GM12891 (cell line): Measurements from ENCODE around the gene RRAGD.

ENCODE experiments used
- POLR2A ChIP-seq: IDR thresholded peaks from 2 replicates; pipeline ENCODE4 v1.6.1; 2011; ENCODE audit warnings: low read depth, low read length, control low read depth
- TAF1 ChIP-seq: IDR thresholded peaks from 2 replicates; pipeline ENCODE4 v1.6.1; 2011; ENCODE audit warnings: low read depth, low read length, control low read depth

GRCh38 chr6:89378628-89379027 is 33.4 kb downstream of the RRAGD start:
- TF ChIP-seq TAF1 (no peak), POLR2A (no peak)
